WTC11 (cell line): ENCODE measurements around the gene RPL41. TPM values are rescaled to one million over a fixed set of nuclear protein-coding genes. Genes with fewer than 3 reads are reported as not detected.

Source experiments
- ATAC-seq: fragments of 200-7000 bp; cut with Tn5 transposase; 2 replicates; pipeline ENCODE4 v1.10.0; 2021; ENCODE audit warnings: mild to moderate bottlenecking, moderate library complexity
- CTCF ChIA-PET: fragments of 300-600 bp; sonication (Branson Sonifier 250); formaldehyde crosslinking; loops from one replicate; lab custom pipeline; 2021; ENCODE audit warnings: antibody characterized with exemption; lab: Charles Lee
- POLR2A ChIA-PET: fragments of 350-600 bp; sonication (Branson Sonifier 250); formaldehyde crosslinking; loops from one replicate; lab custom pipeline; 2021; ENCODE audit warnings: antibody characterized with exemption; lab: Charles Lee
- DNase-seq: peaks from one replicate; pipeline ENCODE4 v3.0.0; 2021; ENCODE audit warnings: low spot score
- H3K27ac Mint-ChIP-seq: 2 replicates; pipeline ENCODE4 v1.8.0; 2021; ENCODE audit warnings: mixed read lengths
- H3K27me3 Mint-ChIP-seq: 2 replicates; pipeline ENCODE4 v1.8.0; 2021; ENCODE audit warnings: low read depth, mild to moderate bottlenecking, moderate library complexity, mixed read lengths
- H3K36me3 Mint-ChIP-seq: 2 replicates; pipeline ENCODE4 v1.8.0; 2021; ENCODE audit warnings: mixed read lengths
- H3K4me1 Mint-ChIP-seq: 2 replicates; pipeline ENCODE4 v1.8.0; 2022; ENCODE audit warnings: mixed read lengths
- H3K4me3 Mint-ChIP-seq: 2 replicates; pipeline ENCODE4 v1.8.0; 2021; ENCODE audit warnings: mild to moderate bottlenecking, moderate library complexity, mixed read lengths
- H3K9me3 Mint-ChIP-seq: 2 replicates; pipeline ENCODE4 v1.8.0; 2021; ENCODE audit warnings: mixed read lengths
- AFF4 ChIP-seq: sonication (generic); formaldehyde crosslinking; IDR thresholded peaks from 2 replicates; pipeline ENCODE4 v1.8.1; 2023; ENCODE audit warnings: mild to moderate bottlenecking, missing genetic modification reagents, borderline replicate concordance
- ATF6 ChIP-seq: sonication (generic); formaldehyde crosslinking; IDR thresholded peaks from 2 replicates; pipeline ENCODE4 v1.8.1; 2023; ENCODE audit warnings: mild to moderate bottlenecking, missing genetic modification reagents
- ESRRA ChIP-seq: sonication (generic); formaldehyde crosslinking; IDR thresholded peaks from 2 replicates; pipeline ENCODE4 v1.8.1; 2022; ENCODE audit warnings: mild to moderate bottlenecking, missing genetic modification reagents, borderline replicate concordance
- FOXK1 ChIP-seq: sonication (generic); formaldehyde crosslinking; IDR thresholded peaks from 2 replicates; pipeline ENCODE4 v1.8.0; 2022; ENCODE audit warnings: mild to moderate bottlenecking, moderate library complexity, missing genetic modification reagents
- GABPB1 ChIP-seq: sonication (generic); formaldehyde crosslinking; IDR thresholded peaks from 2 replicates; pipeline ENCODE4 v1.8.1; 2023; ENCODE audit warnings: mild to moderate bottlenecking, missing genetic modification reagents
- GTF2I ChIP-seq: fragments of 250-450 bp; sonication (Bioruptor Pico); conservative IDR thresholded peaks from 2 replicates; pipeline ENCODE4 v1.4.0; 2021; ENCODE audit warnings: mild to moderate bottlenecking
- IRF2 ChIP-seq: sonication (generic); formaldehyde crosslinking; IDR thresholded peaks from 2 replicates; pipeline ENCODE4 v1.8.0; 2022; ENCODE audit warnings: low read depth, missing genetic modification reagents, borderline replicate concordance
- JAZF1 ChIP-seq: fragments of 250-450 bp; sonication (Bioruptor Pico); IDR thresholded peaks from 2 replicates; pipeline ENCODE4 v1.9.0; 2021; ENCODE audit warnings: moderate library complexity, mild to moderate bottlenecking, inconsistent platforms
- JUN ChIP-seq: sonication (generic); formaldehyde crosslinking; IDR thresholded peaks from 2 replicates; pipeline ENCODE4 v1.8.0; 2023; ENCODE audit warnings: mild to moderate bottlenecking, missing genetic modification reagents
- KAT7 ChIP-seq: sonication (generic); formaldehyde crosslinking; IDR thresholded peaks from 2 replicates; pipeline ENCODE4 v1.8.1; 2023; ENCODE audit warnings: missing genetic modification reagents, mild to moderate bottlenecking, borderline replicate concordance
- MXD4 ChIP-seq: fragments of 250-450 bp; sonication (Bioruptor Pico); IDR thresholded peaks from 2 replicates; pipeline ENCODE4 v1.8.0; 2021; ENCODE audit warnings: mild to moderate bottlenecking, moderate library complexity, borderline replicate concordance
- NFE2L1 ChIP-seq: sonication (generic); formaldehyde crosslinking; IDR thresholded peaks from 2 replicates; pipeline ENCODE4 v1.8.1; 2023; ENCODE audit warnings: missing genetic modification reagents
- NFYB ChIP-seq: sonication (generic); formaldehyde crosslinking; conservative IDR thresholded peaks from 2 replicates; pipeline ENCODE4 v1.8.0; 2022; ENCODE audit warnings: low read depth, missing genetic modification reagents
- NR1H2 ChIP-seq: sonication (generic); formaldehyde crosslinking; IDR thresholded peaks from 2 replicates; pipeline ENCODE4 v1.9.0; 2021; ENCODE audit warnings: mild to moderate bottlenecking, moderate library complexity, missing genetic modification reagents
- NR3C1 ChIP-seq: sonication (generic); formaldehyde crosslinking; conservative IDR thresholded peaks from 2 replicates; pipeline ENCODE4 v1.8.1; 2023; ENCODE audit warnings: low read depth, mild to moderate bottlenecking, missing genetic modification reagents
- PRDM15 ChIP-seq: sonication (generic); formaldehyde crosslinking; IDR thresholded peaks from 2 replicates; pipeline ENCODE4 v1.8.0; 2022; ENCODE audit warnings: missing genetic modification reagents
- ZNF232 ChIP-seq: sonication (generic); formaldehyde crosslinking; IDR thresholded peaks from 2 replicates; pipeline ENCODE4 v1.8.0; 2022; ENCODE audit warnings: mild to moderate bottlenecking, missing genetic modification reagents
- ZNF425 ChIP-seq: fragments of 250-450 bp; sonication (Bioruptor Pico); conservative IDR thresholded peaks from 2 replicates; pipeline ENCODE4 v1.9.0; 2021; ENCODE audit warnings: mild to moderate bottlenecking
- total RNA-seq: library from RNA; stranded (reverse); gene quantifications from 3 replicates; pipeline ENCODE4 v1.2.3, GENCODE V29; 2021

Gene RPL41
- total RNA-seq, 1 experiment from 2014 or later = 4,004 TPM

- Mint-ChIP-seq H3K9me3 (no peaks in the 10 kb centered on the region), H3K4me1 (peaks cover 24% of the 10 kb centered on the region), H3K36me3 (peaks cover 63% of the 10 kb centered on the region), H3K27me3 (no peaks in the 10 kb centered on the region), H3K27ac (peak overlapping the region; percentile 66; the same call in 1 of the 2 replicates), H3K4me3 (no peak overlapping the region)
- ChIA-PET CTCF (interaction anchor here (1.0 to 1.8 kb wide), 3 partner anchors 11 to 28 kb away, joined by 3 to 4 read pairs (median 4); partner anchors contain the start of genes ERBB3 and ZC3H10), POLR2A (no interaction called here)
- TF ChIP-seq ATF6 (CRISPR knock-in tag) (no peak), NFYB (CRISPR knock-in tag) (no peak), JUN (CRISPR knock-in tag) (no peak), GABPB1 (no peak), ZNF232 (CRISPR knock-in tag) (no peak), NR1H2 (CRISPR knock-in tag) (no peak), JAZF1 (CRISPR knock-in tag) (no peak), NR3C1 (CRISPR knock-in tag) (no peak), PRDM15 (CRISPR knock-in tag) (no peak), ESRRA (CRISPR knock-in tag) (no peak), NFE2L1 (CRISPR knock-in tag) (no peak), FOXK1 (no peak), ZNF425 (CRISPR knock-in tag) (no peak), KAT7 (CRISPR knock-in tag) (no peak), MXD4 (CRISPR knock-in tag) (no peak), AFF4 (CRISPR knock-in tag) (no peak), GTF2I (no peak), IRF2 (CRISPR knock-in tag) (no peak)
- ATAC-seq = no peak
- DNase-seq = no peak
These were observed 9.2 kb upstream of the RPL41 start for GRCh38 chr12:56107242-56107641.
